ENCODE data around the gene CHMP6.

GRCh38 chr17:81046132-81046769, 54.6 kb downstream of the CHMP6 start:
- TF ChIP-seq, protein P1, sequence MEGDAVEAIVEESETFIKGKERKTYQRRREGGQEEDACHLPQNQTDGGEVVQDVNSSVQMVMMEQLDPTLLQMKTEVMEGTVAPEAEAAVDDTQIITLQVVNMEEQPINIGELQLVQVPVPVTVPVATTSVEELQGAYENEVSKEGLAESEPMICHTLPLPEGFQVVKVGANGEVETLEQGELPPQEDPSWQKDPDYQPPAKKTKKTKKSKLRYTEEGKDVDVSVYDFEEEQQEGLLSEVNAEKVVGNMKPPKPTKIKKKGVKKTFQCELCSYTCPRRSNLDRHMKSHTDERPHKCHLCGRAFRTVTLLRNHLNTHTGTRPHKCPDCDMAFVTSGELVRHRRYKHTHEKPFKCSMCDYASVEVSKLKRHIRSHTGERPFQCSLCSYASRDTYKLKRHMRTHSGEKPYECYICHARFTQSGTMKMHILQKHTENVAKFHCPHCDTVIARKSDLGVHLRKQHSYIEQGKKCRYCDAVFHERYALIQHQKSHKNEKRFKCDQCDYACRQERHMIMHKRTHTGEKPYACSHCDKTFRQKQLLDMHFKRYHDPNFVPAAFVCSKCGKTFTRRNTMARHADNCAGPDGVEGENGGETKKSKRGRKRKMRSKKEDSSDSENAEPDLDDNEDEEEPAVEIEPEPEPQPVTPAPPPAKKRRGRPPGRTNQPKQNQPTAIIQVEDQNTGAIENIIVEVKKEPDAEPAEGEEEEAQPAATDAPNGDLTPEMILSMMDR (IDR thresholded peaks at IDR 0.05) = no peak
- TF ChIP-seq POLR2A (IDR thresholded peaks at IDR 0.05) (no peak), EP300 (IDR thresholded peaks at IDR 0.05) (no peak), POLR2AphosphoS5 (IDR thresholded peaks at IDR 0.05) (no peak)
